Stomach (tissue), 4 donors: Measurements from ENCODE around the gene RPRM.

ENCODE experiments used
- CTCF ChIP-seq, 7 experiments: fragments of 450-650 bp in 4 of 7; fragments of 200-600 bp in 3 of 7; sonication (generic) in 3 of 7; IDR thresholded peaks; one replicate each; pipeline ENCODE4 v1.5.1; 2016 to 2019; ENCODE audit warnings: antibody characterized with exemption in 7 of 7, control low read depth in 2 of 7, mild to moderate bottlenecking in 1 of 7
- EP300 ChIP-seq: sonication (generic); formaldehyde crosslinking; IDR thresholded peaks from one replicate; pipeline ENCODE4 v1.6.1; 2017; ENCODE audit warnings: antibody characterized with exemption
- POLR2A ChIP-seq, 4 donors: fragments of 450-650 bp; IDR thresholded peaks; one replicate each; pipeline ENCODE4 v1.6.1; 2016; ENCODE audit warnings: antibody characterized with exemption in 4 of 4, control low read depth in 2 of 4, mild to moderate bottlenecking in 1 of 4, moderate library complexity in 1 of 4
- POLR2AphosphoS5 ChIP-seq, 3 donors: sonication (generic); formaldehyde crosslinking; IDR thresholded peaks; one replicate each; pipeline ENCODE4 v1.6.1; 2016; ENCODE audit warnings: antibody characterized with exemption in 3 of 3

- no peak for TF ChIP-seq CTCF (IDR thresholded peaks at IDR 0.05)
- no peak for TF ChIP-seq POLR2A (IDR thresholded peaks at IDR 0.05)
- TF ChIP-seq EP300 = no peak
- TF ChIP-seq POLR2AphosphoS5 (IDR thresholded peaks at IDR 0.05) = no peak
Observed at GRCh38 chr2:153488072-153488471, 9.5 kb upstream of the RPRM start.
